NK-92 (cell line): ENCODE results near the gene IQCF5.
"Not testable (repeated sequence)": the region's sequence is repeated elsewhere in the genome, so short reads cannot be mapped to it uniquely, and the experiment has no call there.

Experiments used
- DNase-seq: peaks from one replicate; lab custom pipeline; 2025; ENCODE audit not compliant: unreplicated experiment; lab: John Stamatoyannopoulos, UW

Gene IQCF5

GRCh38 chr3:51875501-51875900 lies at the start of gene IQCF5:
TSS of gene IQCF5 (minus strand) at chr3:51875601. CDS start at chr3:51875531, 70 bp downstream.
- no peak for DNase-seq

GRCh38 chr3:51921081-51921578 lies 45.7 kb upstream of the IQCF5 start:
- no peak for DNase-seq

- DNase-seq: no peak
Observed at GRCh38 chr3:51916418-51916817, 41.0 kb upstream of the IQCF5 start.

GRCh38 chr3:51908026-51908425 lies 32.6 kb upstream of the IQCF5 start:
- no peak for DNase-seq

GRCh38 chr3:51904034-51904823 lies 28.8 kb upstream of the IQCF5 start:
- DNase-seq: no peak

- not testable (repeated sequence) for DNase-seq
Observed at GRCh38 chr3:51902361-51902760, 27.0 kb upstream of the IQCF5 start.

- DNase-seq: not testable (repeated sequence)
Observed at GRCh38 chr3:51900043-51900442, 24.6 kb upstream of the IQCF5 start.

GRCh38 chr3:51897391-51897790 lies 22.0 kb upstream of the IQCF5 start:
- DNase-seq: no peak

- DNase-seq: no peak
Observed at GRCh38 chr3:51896607-51897305, 21.4 kb upstream of the IQCF5 start.

GRCh38 chr3:51894939-51895338 lies 19.5 kb upstream of the IQCF5 start:
- DNase-seq: no peak

GRCh38 chr3:51894391-51894790 lies 19.0 kb upstream of the IQCF5 start:
- no peak for DNase-seq

- DNase-seq: no peak
Observed at GRCh38 chr3:51891242-51892039, 16.0 kb upstream of the IQCF5 start.

GRCh38 chr3:51888463-51889105 lies 13.2 kb upstream of the IQCF5 start:
- no peak for DNase-seq

GRCh38 chr3:51887620-51888019 lies 12.2 kb upstream of the IQCF5 start:
- DNase-seq: no peak

- DNase-seq: no peak
Observed at GRCh38 chr3:51886447-51886846, 11.0 kb upstream of the IQCF5 start.

GRCh38 chr3:51879937-51880336 lies 4.5 kb upstream of the IQCF5 start:
- no peak for DNase-seq

GRCh38 chr3:51876186-51876585 lies 785 bp upstream of the IQCF5 start:
- no peak for DNase-seq

GRCh38 chr3:51874889-51875288 lies 512 bp downstream of the IQCF5 start:
- no peak for DNase-seq

GRCh38 chr3:51874411-51874810 lies 990 bp downstream of the IQCF5 start:
- DNase-seq: no peak

GRCh38 chr3:51873876-51874275 lies 1.5 kb downstream of the IQCF5 start:
- no peak for DNase-seq

GRCh38 chr3:51873253-51873766 lies 2.1 kb downstream of the IQCF5 start:
- DNase-seq: no peak
